Ishikawa (cell line): Measurements from ENCODE around the gene DCHS2.

Experiments
- CEBPB ChIP-seq: IDR thresholded peaks from 2 replicates; pipeline ENCODE4 v1.6.1; 2012
- CREB1 ChIP-seq: IDR thresholded peaks from 2 replicates; pipeline ENCODE4 v1.6.1; 2012; ENCODE audit warnings: low read depth
- EGR1 ChIP-seq: IDR thresholded peaks from 2 replicates; pipeline ENCODE4 v1.6.1; 2012
- EP300 ChIP-seq: IDR thresholded peaks from 2 replicates; pipeline ENCODE4 v1.6.1; 2012; ENCODE audit warnings: borderline replicate concordance
- FOXM1 ChIP-seq: IDR thresholded peaks from 2 replicates; pipeline ENCODE4 v1.6.1; 2012; ENCODE audit warnings: low read depth, borderline replicate concordance
- NFIC ChIP-seq: IDR thresholded peaks from 2 replicates; pipeline ENCODE4 v1.6.1; 2012
- RAD21 ChIP-seq: IDR thresholded peaks from 2 replicates; pipeline ENCODE4 v1.6.1; 2012; ENCODE audit warnings: low read depth
- TAF1 ChIP-seq: IDR thresholded peaks from 2 replicates; pipeline ENCODE4 v1.6.1; 2012; ENCODE audit warnings: low read depth, mild to moderate bottlenecking
- TCF12 ChIP-seq: IDR thresholded peaks from 2 replicates; pipeline ENCODE4 v1.6.1; 2012; ENCODE audit warnings: low read depth
- TEAD4 ChIP-seq: IDR thresholded peaks from 2 replicates; pipeline ENCODE4 v1.6.1; 2012
- YY1 ChIP-seq: IDR thresholded peaks from 2 replicates; pipeline ENCODE4 v1.6.1; 2012; ENCODE audit warnings: low read depth
- ZBTB7A ChIP-seq: IDR thresholded peaks from 2 replicates; pipeline ENCODE4 v1.6.1; 2012; ENCODE audit warnings: low read depth
- TF ChIP-seq, protein P1 (sequence below): IDR thresholded peaks from 2 replicates; pipeline ENCODE4 v1.6.1; 2012
- TF ChIP-seq, protein P2 (sequence below): IDR thresholded peaks from 2 replicates; pipeline ENCODE4 v1.6.1; 2012; ENCODE audit warnings: low read depth, mild to moderate bottlenecking
- TF ChIP-seq, protein P3 (sequence below): IDR thresholded peaks from 2 replicates; pipeline ENCODE4 v1.6.1; 2012

The DCHS2 gene

DNA sequence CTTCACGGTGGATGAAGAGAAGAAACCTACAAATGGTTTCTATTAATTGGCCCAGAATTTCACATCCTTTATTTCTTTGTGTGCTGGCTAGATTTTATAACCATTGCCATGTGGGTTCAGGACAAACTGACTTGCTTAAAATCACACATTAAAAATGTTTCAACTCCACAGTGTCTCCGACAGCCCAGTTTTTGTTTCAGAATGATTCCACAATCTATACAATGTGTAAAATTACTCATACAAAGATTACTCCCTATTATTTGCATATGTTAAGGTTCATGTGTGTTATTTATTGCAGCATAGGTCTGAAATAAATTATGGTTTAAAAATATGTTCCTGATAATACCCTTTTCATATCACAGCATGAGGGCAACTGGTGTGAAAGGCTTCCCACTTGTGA lies 20.6 kb downstream of the DCHS2 start:
- TF ChIP-seq NFIC (no peak), EGR1 (no peak), CREB1 (no peak), EP300 (no peak), TAF1 (no peak), TCF12 (no peak), ZBTB7A (no peak), YY1 (no peak), TEAD4 (no peak), RAD21 (no peak), FOXM1 (no peak), CEBPB (no peak)
- TF ChIP-seq, protein P1, sequence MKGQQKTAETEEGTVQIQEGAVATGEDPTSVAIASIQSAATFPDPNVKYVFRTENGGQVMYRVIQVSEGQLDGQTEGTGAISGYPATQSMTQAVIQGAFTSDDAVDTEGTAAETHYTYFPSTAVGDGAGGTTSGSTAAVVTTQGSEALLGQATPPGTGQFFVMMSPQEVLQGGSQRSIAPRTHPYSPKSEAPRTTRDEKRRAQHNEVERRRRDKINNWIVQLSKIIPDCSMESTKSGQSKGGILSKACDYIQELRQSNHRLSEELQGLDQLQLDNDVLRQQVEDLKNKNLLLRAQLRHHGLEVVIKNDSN: no peak
- TF ChIP-seq, protein P2, sequence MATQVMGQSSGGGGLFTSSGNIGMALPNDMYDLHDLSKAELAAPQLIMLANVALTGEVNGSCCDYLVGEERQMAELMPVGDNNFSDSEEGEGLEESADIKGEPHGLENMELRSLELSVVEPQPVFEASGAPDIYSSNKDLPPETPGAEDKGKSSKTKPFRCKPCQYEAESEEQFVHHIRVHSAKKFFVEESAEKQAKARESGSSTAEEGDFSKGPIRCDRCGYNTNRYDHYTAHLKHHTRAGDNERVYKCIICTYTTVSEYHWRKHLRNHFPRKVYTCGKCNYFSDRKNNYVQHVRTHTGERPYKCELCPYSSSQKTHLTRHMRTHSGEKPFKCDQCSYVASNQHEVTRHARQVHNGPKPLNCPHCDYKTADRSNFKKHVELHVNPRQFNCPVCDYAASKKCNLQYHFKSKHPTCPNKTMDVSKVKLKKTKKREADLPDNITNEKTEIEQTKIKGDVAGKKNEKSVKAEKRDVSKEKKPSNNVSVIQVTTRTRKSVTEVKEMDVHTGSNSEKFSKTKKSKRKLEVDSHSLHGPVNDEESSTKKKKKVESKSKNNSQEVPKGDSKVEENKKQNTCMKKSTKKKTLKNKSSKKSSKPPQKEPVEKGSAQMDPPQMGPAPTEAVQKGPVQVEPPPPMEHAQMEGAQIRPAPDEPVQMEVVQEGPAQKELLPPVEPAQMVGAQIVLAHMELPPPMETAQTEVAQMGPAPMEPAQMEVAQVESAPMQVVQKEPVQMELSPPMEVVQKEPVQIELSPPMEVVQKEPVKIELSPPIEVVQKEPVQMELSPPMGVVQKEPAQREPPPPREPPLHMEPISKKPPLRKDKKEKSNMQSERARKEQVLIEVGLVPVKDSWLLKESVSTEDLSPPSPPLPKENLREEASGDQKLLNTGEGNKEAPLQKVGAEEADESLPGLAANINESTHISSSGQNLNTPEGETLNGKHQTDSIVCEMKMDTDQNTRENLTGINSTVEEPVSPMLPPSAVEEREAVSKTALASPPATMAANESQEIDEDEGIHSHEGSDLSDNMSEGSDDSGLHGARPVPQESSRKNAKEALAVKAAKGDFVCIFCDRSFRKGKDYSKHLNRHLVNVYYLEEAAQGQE: no peak
- TF ChIP-seq, protein P3, sequence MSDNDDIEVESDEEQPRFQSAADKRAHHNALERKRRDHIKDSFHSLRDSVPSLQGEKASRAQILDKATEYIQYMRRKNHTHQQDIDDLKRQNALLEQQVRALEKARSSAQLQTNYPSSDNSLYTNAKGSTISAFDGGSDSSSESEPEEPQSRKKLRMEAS: no peak

DNA sequence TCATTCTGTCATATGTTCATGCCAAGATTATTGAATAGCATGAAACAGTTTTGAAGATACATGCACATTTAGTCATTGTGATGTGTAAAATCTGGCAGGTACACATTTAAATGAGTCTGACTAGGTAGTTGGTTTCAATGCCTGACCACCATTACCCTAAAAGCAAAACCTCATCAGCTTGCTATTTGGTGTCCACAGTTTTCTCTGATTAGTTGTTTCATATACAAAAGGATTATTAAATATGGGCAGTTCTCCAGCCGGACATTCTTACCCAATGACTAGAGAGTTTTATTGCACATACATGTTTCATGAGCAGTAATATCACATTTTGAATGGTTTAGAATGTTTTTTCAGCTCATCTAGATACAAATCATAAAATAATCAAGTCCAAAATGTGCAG lies 23.7 kb downstream of the DCHS2 start:
- TF ChIP-seq TCF12: no peak
- no peak for TF ChIP-seq RAD21
- no peak for TF ChIP-seq CEBPB
- TF ChIP-seq, protein P3: no peak
- TF ChIP-seq, protein P2: no peak
- no peak for TF ChIP-seq CREB1
- no peak for TF ChIP-seq TAF1
- TF ChIP-seq TEAD4: no peak
- TF ChIP-seq YY1: no peak
- TF ChIP-seq ZBTB7A: no peak
- no peak for TF ChIP-seq FOXM1
- TF ChIP-seq, protein P1: no peak
- no peak for TF ChIP-seq EP300
- TF ChIP-seq NFIC: no peak
- TF ChIP-seq EGR1: no peak

DNA sequence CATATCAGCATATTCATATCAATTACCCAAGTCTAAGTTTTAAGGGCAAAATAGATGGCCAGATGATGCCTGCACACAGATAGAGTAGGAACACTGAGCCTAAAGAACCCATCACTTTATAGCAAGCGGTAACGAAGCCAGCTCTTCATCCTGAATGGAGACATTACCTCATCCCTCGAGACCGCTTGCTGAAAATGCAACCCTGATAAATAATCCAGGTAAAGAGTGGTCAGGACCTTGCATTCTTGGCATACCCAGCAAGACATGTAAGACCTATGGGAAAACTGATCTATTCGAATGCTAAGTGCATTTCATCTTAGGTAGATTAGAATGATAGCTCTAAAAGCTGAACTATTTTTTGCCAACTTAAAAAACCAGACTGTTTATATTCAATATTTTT lies 25.3 kb downstream of the DCHS2 start:
- TF ChIP-seq CEBPB (no peak), YY1 (no peak), TAF1 (no peak), EGR1 (no peak), TEAD4 (peak; percentile 69), EP300 (no peak)
- TF ChIP-seq, protein P3: no peak

DNA sequence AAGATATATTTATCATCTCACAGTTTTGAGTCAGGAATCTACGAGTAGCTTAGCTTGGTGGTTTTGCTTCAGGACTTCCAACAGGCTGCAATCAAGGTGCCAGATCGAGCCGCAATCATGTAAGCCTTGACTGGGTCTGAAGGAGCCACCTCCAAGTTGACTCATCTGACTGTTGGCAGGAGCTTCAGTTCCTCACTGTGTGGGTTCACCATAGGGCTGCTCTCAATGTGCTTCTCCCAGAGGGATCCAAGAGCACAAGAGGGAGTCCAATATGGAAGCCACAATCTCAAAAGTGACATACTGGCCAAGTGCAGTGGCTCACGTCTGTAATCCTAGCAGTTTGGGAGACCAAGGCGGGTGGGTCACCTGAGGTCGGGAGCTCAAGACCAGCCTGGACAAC lies 26.5 kb downstream of the DCHS2 start:
- TF ChIP-seq RAD21 (no peak), TCF12 (no peak), EGR1 (no peak), CREB1 (no peak), FOXM1 (no peak), ZBTB7A (no peak), TAF1 (no peak), YY1 (no peak), CEBPB (no peak)
- TF ChIP-seq, protein P1: no peak
- TF ChIP-seq, protein P3: no peak
- TF ChIP-seq, protein P2: no peak
